Islet of Langerhans (tissue), 1 donor: ENCODE measurements around the gene FARS2.

ENCODE experiments used
- FAIRE-seq: peaks from one replicate; lab custom pipeline; 2011; peaks lifted over from hg19 to GRCh38; lab: Jason Lieb, UNC

Gene FARS2

DNA sequence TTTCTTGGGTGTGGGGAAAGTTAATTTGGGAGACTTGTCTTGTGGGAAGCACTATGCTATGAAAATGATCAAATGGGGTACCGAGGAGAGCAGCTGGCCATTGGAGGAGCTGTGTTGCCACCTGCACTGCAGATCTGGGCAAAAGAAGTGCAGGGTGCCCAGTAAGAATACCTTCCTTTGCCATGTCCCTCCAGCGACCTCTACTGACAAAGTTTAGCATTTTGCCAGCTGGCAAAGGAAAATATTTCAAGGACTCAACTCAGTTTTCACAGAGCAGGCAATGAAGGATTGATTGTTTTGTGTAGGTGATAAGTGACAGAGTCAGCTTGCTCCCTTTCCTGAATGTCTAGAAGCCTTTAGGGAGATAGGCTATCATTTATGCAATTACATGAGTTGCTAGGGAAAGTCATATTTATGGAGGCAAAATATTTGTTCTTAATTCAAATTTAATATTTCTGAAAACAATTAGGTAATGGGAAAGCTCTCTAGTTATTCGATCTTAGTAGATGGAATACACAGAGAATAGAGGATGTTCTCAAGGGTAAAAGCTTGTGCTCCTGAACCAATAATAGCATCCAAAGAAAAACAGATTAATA, 118.4 kb downstream of the FARS2 start:
- FAIRE-seq = no peak

- no peak for FAIRE-seq
These were observed 122.5 kb downstream of the FARS2 start for GRCh38 chr6:5383856-5384255.

- FAIRE-seq = no peak
These were observed 123.0 kb downstream of the FARS2 start for GRCh38 chr6:5384276-5384675.

GRCh38 chr6:5388326-5388725, 127.0 kb downstream of the FARS2 start:
- no peak for FAIRE-seq

GRCh38 chr6:5389086-5389745, 127.9 kb downstream of the FARS2 start:
- no peak for FAIRE-seq

GRCh38 chr6:5390177-5390576, 128.9 kb downstream of the FARS2 start:
- FAIRE-seq = no peak

DNA sequence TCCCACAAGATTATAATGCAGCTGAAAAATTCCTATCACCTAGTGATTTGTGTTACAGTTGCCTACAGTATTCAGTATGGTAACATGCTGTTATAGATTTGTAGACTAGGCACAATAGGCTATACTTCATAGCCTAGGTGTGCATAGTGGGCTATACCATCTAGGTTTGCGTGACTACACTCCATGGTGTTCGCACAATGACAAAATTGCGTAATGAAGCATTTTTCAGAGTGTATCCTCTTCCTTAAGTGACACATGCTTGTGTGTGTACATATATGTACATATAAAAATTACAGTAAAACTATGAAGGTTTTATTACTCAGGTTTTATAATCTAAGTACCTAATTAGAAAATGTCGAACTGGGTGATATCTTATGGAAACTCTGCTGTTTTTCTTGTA, 133.0 kb downstream of the FARS2 start:
- FAIRE-seq = no peak

GRCh38 chr6:5395719-5396118, 134.4 kb downstream of the FARS2 start:
- FAIRE-seq = no peak

DNA sequence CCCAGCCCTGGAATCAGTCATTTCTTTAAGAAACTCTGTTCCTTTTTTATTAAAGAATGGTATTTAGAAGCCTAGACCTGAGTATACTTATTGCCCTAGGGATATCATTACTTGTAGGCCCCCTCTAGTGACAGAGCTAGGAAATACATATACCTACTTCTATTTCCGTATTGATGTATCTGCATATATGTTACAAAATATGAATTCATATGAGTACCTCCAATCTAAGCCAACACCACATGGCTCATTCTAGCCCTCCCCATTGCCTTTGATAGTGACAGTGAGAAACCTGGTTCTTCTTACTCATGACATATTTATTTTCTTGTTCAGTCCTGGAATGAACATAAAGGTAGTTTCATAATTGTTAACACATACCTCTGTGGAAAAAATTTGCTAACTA, 137.2 kb downstream of the FARS2 start:
- FAIRE-seq = no peak

- FAIRE-seq = no peak
These were observed 138.1 kb downstream of the FARS2 start for GRCh38 chr6:5399391-5399790.

DNA sequence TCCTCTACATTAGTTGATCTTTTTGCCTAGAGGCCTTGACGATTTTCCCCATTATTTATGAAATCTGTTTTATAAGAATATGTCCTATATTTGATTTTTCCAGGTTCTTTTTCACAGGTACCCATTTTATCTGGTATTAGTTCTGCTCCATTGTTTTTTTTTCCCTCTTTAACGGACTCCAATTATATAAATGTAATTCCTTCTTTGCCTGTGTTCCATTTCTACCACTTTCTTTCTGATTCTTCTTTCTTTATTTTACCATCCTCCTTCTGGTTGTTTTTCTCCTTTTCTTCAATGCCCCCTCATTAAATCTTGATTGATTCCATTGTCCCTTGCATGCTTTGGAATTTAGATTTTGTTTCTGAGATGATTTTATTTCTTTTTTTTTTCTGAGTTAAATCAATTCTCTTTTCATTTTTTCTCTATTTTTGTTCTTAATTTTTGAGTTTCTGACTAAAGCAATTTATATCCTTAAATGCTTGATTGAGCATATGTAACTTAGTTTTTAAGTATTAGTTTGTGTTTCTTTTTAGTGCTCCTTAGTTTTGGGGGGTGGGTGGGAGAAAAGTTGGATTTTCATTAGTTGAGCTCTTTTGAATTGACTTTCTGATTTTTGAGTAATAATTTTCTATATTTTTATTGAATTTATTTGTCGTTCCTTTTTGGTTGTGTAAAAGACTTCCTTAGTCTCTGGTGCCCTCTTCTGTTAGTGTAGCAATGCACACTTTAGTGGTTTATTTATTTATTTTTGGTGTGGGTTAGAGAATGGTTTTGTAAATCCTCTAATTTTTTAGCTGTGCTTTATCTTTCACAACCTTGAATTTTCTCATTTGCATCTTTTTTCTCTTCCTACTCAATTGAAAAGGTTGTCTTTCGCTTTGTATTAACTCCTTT, 140.8 kb downstream of the FARS2 start:
- FAIRE-seq = no peak

GRCh38 chr6:5403076-5403475, 141.8 kb downstream of the FARS2 start:
- FAIRE-seq = no peak

DNA sequence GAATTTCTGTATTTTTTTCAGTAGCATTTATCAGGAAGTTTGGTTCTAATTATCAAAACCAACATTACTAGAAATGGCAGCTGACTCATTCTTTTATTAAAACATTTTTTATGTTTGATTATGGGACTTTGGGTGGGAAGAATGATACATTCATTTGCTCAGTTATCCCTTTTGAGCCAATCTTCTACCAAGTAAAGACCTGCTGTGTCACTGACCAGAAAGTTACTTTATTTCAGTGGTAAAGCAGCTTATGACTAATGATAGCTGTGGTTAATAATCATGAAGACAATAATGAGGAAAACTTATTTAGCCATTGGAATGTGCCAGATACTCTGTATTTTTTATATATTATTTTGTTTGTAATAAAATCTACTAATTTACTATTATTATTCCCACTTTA, 142.3 kb downstream of the FARS2 start:
- no peak for FAIRE-seq

- no peak for FAIRE-seq
These were observed 144.7 kb downstream of the FARS2 start for GRCh38 chr6:5405976-5406375.

DNA sequence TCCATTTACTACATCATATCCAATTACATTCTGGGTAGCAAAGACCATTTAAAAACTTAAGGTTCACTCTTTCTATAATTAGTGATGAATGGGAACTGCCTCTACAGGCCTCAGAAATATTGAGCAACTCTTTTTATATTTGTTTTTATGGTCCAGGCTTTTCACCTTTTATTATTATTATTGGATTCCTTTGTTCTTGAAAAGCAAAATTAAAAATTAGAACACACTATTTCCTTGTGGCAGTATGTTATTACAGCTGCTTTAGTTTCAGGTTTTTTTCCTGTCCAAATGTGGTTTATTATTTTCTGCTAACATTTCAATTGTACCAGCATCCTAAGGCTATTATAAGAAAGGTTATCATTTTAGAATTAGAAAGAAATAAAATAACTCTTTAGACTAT, 150.1 kb downstream of the FARS2 start:
- FAIRE-seq = no peak

DNA sequence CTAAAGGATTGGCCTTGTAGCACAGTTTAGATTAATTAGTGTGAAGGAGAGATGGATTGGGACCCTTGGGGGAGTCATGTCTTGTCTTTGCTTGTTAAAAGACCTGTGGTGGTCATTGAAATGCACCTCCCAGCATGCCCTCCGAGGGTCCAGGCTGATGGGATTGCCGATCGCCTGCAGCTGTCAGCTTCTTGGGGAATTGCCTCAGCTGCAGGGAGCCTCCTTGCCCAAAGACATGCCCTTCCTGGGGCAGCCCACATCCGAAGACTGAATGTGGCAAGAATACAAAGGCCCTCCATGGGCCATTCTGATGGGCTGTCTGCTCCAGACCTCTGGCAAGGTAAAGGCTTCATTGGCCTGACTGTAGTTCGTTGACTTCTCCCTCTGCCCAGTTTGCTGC, 150.7 kb downstream of the FARS2 start:
- FAIRE-seq = no peak

DNA sequence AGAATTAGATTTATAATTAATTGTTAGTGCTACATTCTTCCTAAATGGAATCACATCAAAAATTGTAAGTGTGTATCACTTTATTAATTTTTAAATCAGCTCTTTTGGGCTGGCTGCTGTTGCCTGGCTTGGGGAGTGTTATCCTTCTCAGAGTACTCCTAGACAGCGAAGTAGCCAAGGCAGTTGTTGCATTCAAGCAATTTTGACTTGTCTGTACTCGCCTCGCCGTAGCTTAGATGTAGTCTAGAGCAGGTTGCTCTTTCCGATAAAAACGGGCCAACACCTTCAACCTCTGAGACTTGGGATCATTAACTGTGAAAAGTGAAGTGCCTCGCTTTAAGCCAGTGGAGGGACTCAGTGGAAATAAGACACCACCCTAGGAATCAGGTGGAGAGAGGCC, 151.3 kb downstream of the FARS2 start:
- no peak for FAIRE-seq

DNA sequence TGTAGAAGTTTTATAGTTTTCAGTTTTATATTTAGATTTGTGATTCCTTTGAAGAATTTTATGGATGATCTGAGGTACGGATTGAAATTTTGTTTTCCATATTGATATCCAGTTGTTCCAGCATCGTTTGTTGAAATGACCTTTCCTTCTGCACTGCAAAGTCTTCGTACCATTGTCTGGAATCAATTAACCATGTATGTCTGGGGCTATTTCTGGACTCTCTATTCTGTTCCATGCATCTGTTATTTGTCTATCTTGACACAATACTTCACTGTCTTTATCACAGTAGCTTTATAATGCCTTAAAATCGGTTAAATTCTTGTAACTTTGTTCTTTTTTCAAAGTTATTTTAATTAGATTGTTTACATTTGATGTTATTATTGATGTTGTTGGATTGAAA, 154.9 kb downstream of the FARS2 start:
- no peak for FAIRE-seq

DNA sequence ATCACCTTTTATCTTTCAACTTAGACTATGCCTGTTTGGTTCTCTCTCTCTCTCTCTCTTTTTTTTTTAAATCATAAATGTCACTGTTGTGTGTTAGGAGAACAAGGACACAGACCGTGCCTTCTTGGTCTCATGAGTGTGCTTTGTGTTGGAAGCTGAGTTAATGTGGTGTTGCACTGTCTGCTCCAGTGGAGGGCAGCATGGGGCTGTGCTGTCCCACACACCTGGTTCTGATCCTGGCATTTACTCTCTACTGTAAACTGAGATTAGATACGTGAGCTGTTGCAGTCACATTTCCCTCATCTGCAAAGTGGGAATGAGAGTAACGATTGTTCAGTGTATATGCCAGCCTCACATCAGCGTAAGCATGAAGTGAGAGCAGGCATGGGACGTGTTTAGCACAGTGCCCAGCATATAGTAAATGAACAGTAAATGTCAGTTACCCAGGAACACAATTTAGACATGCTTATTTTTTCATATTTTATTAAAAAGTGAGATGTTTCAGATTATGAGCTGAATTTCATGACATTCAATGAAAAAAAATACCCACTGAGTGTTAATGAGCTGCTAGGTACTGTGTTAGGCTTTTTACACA, 161.1 kb downstream of the FARS2 start:
- FAIRE-seq = peak; percentile 24

- no peak for FAIRE-seq
These were observed 161.9 kb downstream of the FARS2 start for GRCh38 chr6:5423251-5423650.

- no peak for FAIRE-seq
These were observed 163.4 kb downstream of the FARS2 start for GRCh38 chr6:5424726-5425125.

DNA sequence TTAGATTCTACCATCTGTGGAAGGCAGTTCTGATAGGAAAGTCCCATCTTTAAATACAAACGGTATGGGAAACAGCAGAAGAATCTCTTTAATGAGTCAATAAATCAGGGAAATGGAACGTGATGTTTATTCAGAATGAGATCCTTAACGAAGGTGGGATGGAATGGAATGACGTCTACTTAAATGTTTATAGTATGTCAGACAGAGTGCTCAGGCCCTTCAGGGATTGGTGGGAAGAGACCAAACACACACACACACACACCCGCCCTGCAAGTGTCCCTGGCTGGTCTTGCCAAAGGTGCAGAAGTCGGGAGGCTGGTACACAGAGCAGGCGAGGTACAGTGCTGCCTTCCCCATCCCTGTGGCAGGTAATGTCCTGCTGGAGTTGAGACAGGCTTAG, 164.0 kb downstream of the FARS2 start:
- FAIRE-seq = no peak

GRCh38 chr6:5425797-5426196, 164.5 kb downstream of the FARS2 start:
- no peak for FAIRE-seq
